Neural progenitor cell (in vitro differentiated cells): Measurements from ENCODE around the gene PDGFD. TPM values are rescaled to one million over a fixed set of nuclear protein-coding genes. Genes with fewer than 3 reads are reported as not detected.

Experiments
- DNase-seq: peaks from one replicate; pipeline ENCODE4 v3.0.0-alpha.2; 2016; ENCODE audit warnings: low spot score
- H2AFZ ChIP-seq: fragments of 200-600 bp; sonication (generic); replicated peaks from 2 replicates; pipeline ENCODE4 v1.6.1; 2016; ENCODE audit warnings: antibody characterized with exemption
- H3F3A ChIP-seq: fragments of 200-600 bp; sonication (generic); 2 replicates; pipeline ENCODE4 v1.6.1; 2016; ENCODE audit warnings: antibody characterized with exemption, low read depth
- H3K27ac ChIP-seq: fragments of 200-600 bp; sonication (generic); 2 replicates; pipeline ENCODE4 v1.5.1; 2016; ENCODE audit warnings: mild to moderate bottlenecking
- H3K27me3 ChIP-seq: fragments of 200-600 bp; sonication (generic); 2 replicates; pipeline ENCODE4 v1.6.1; 2016; ENCODE audit warnings: mild to moderate bottlenecking, moderate library complexity
- H3K36me3 ChIP-seq: fragments of 200-600 bp; sonication (generic); 2 replicates; pipeline ENCODE4 v1.5.1; 2016
- H3K4me1 ChIP-seq: fragments of 200-600 bp; sonication (generic); 2 replicates; pipeline ENCODE4 v1.6.1; 2016; ENCODE audit warnings: mixed run types
- H3K4me2 ChIP-seq: fragments of 200-600 bp; sonication (generic); 2 replicates; pipeline ENCODE4 v1.6.1; 2016
- H3K4me3 ChIP-seq: fragments of 200-600 bp; sonication (generic); 2 replicates; pipeline ENCODE4 v1.5.1; 2016
- H3K79me2 ChIP-seq: fragments of 200-600 bp; sonication (generic); 2 replicates; pipeline ENCODE4 v1.6.1; 2016; ENCODE audit warnings: low read depth
- H3K9ac ChIP-seq: fragments of 200-600 bp; sonication (generic); 2 replicates; pipeline ENCODE4 v1.6.1; 2016
- H3K9me3 ChIP-seq: fragments of 200-600 bp; sonication (generic); 2 replicates; pipeline ENCODE4 v1.5.1; 2016; ENCODE audit warnings: low read depth
- H4K20me1 ChIP-seq: fragments of 200-600 bp; sonication (generic); 2 replicates; pipeline ENCODE4 v1.6.1; 2016; ENCODE audit warnings: low read depth
- H3K27ac Mint-ChIP-seq: 3 replicates; pipeline ENCODE4 v1.8.0; 2021; ENCODE audit warnings: mixed read lengths
- H3K27me3 Mint-ChIP-seq: 2 replicates; pipeline ENCODE4 v1.8.0; 2022; ENCODE audit warnings: low read depth, mild to moderate bottlenecking, inconsistent platforms, moderate library complexity, mixed read lengths; ENCODE audit not compliant: insufficient read depth
- H3K36me3 Mint-ChIP-seq: 3 replicates; pipeline ENCODE4 v1.8.0; 2021; ENCODE audit warnings: mixed read lengths
- H3K4me1 Mint-ChIP-seq: 3 replicates; pipeline ENCODE4 v1.8.0; 2021; ENCODE audit warnings: mixed read lengths
- H3K4me3 Mint-ChIP-seq: 3 replicates; pipeline ENCODE4 v1.8.0; 2021; ENCODE audit warnings: mild to moderate bottlenecking, moderate library complexity, mixed read lengths
- H3K9me3 Mint-ChIP-seq: 3 replicates; pipeline ENCODE4 v1.8.0; 2020; ENCODE audit warnings: mixed read lengths
- CTCF ChIP-seq: fragments of 200-600 bp; sonication (generic); IDR thresholded peaks from 2 replicates; pipeline ENCODE4 v1.5.1; 2017; ENCODE audit warnings: antibody characterized with exemption, mild to moderate bottlenecking
- EZH2 ChIP-seq: fragments of 200-600 bp; sonication (generic); IDR thresholded peaks from 2 replicates; pipeline ENCODE4 v1.6.1; 2017; ENCODE audit warnings: antibody characterized with exemption, mild to moderate bottlenecking, moderate library complexity
- EZH2phosphoT487 ChIP-seq: fragments of 200-600 bp; sonication (generic); IDR thresholded peaks from 2 replicates; pipeline ENCODE4 v1.6.1; 2017; ENCODE audit warnings: antibody characterized with exemption
- total RNA-seq: library from RNA; depleted of rRNA; stranded (reverse); fragments of >200 nt; gene quantifications from 2 replicates; pipeline ENCODE4 v1.2.3, GENCODE V29; 2015; ENCODE audit warnings: low replicate concordance

PDGFD gene
- total RNA-seq, 1 donor from 2014 or later = 3.7 TPM

GRCh38 chr11:104151404-104152204, 12.3 kb downstream of the PDGFD start:
- Histone ChIP-seq H2AFZ (no peak overlapping the region), H3K9ac (no peak overlapping the region), H3F3A (no peaks in the 10 kb centered on the region), H3K4me3 (no peak overlapping the region), H3K4me1 (peaks cover 9% of the 10 kb centered on the region), H4K20me1 (no peaks in the 10 kb centered on the region), H3K79me2 (no peaks in the 10 kb centered on the region), H3K4me2 (no peak overlapping the region), H3K9me3 (no peaks in the 10 kb centered on the region), H3K27me3 (no peaks in the 10 kb centered on the region), H3K27ac (no peak overlapping the region), H3K36me3 (no peaks in the 10 kb centered on the region)
- H3K36me3 Mint-ChIP-seq = no peaks in the 10 kb centered on the region
- peaks cover 3% of the 10 kb centered on the region for H3K4me1 Mint-ChIP-seq
- DNase-seq = no peak
- TF ChIP-seq CTCF (peak; percentile 54), EZH2 (no peak)
- H3K27me3 Mint-ChIP-seq = peaks cover 2% of the 10 kb centered on the region
- H3K9me3 Mint-ChIP-seq = no peaks in the 10 kb centered on the region
- H3K27ac Mint-ChIP-seq = no peak overlapping the region
- no peak overlapping the region for H3K4me3 Mint-ChIP-seq

GRCh38 chr11:104148706-104149105, 15.2 kb downstream of the PDGFD start:
- no peaks in the 10 kb centered on the region for H3F3A ChIP-seq

GRCh38 chr11:104148074-104148473, 15.9 kb downstream of the PDGFD start:
- H3K9me3 Mint-ChIP-seq = no peaks in the 10 kb centered on the region
- no peak overlapping the region for H3K27ac Mint-ChIP-seq
- no peaks in the 10 kb centered on the region for H3K27me3 ChIP-seq
- no peak overlapping the region for H3K4me3 Mint-ChIP-seq
- no peak overlapping the region for H3K9ac ChIP-seq
- no peaks in the 10 kb centered on the region for H3K4me1 ChIP-seq
- no peaks in the 10 kb centered on the region for H4K20me1 ChIP-seq
- no peak for TF ChIP-seq EZH2
- no peak for TF ChIP-seq EZH2phosphoT487
- TF ChIP-seq CTCF = no peak
- H3K4me1 Mint-ChIP-seq = no peaks in the 10 kb centered on the region
- H2AFZ ChIP-seq = no peak overlapping the region
- no peaks in the 10 kb centered on the region for H3F3A ChIP-seq
- peaks cover 2% of the 10 kb centered on the region for H3K27me3 Mint-ChIP-seq
- H3K27ac ChIP-seq = no peak overlapping the region
- H3K9me3 ChIP-seq = no peaks in the 10 kb centered on the region
- no peak overlapping the region for H3K4me3 ChIP-seq
- H3K79me2 ChIP-seq = no peaks in the 10 kb centered on the region
- no peak overlapping the region for H3K4me2 ChIP-seq
- no peaks in the 10 kb centered on the region for H3K36me3 Mint-ChIP-seq
- no peak for DNase-seq
- H3K36me3 ChIP-seq = no peaks in the 10 kb centered on the region

More at GRCh38 chr11:104148706-104149105, 15.2 kb downstream of the PDGFD start:
- Histone ChIP-seq H4K20me1 (no peaks in the 10 kb centered on the region), H2AFZ (no peak overlapping the region), H3K4me2 (no peak overlapping the region), H3K27me3 (no peaks in the 10 kb centered on the region), H3K4me3 (no peak overlapping the region), H3K9ac (no peak overlapping the region), H3K4me1 (no peaks in the 10 kb centered on the region), H3K9me3 (no peaks in the 10 kb centered on the region), H3K27ac (no peak overlapping the region), H3K36me3 (no peaks in the 10 kb centered on the region), H3K79me2 (no peaks in the 10 kb centered on the region)
- DNase-seq = no peak
- Mint-ChIP-seq H3K4me1 (no peaks in the 10 kb centered on the region), H3K36me3 (no peaks in the 10 kb centered on the region), H3K4me3 (no peak overlapping the region), H3K9me3 (no peaks in the 10 kb centered on the region), H3K27ac (no peak overlapping the region), H3K27me3 (peaks cover 2% of the 10 kb centered on the region)
- TF ChIP-seq CTCF (no peak), EZH2 (no peak), EZH2phosphoT487 (no peak)
